RPMI7951 (cell line): ENCODE measurements around the gene WDR26. TPM values are rescaled to one million over a fixed set of nuclear protein-coding genes. Genes with fewer than 3 reads are reported as not detected.
"Not testable (repeated sequence)": the region's sequence is repeated elsewhere in the genome, so short reads cannot be mapped to it uniquely, and the experiment has no call there.

Source experiments
- DNase-seq: peaks from one replicate; pipeline ENCODE4 v3.0.0-alpha.2; 2012; ENCODE audit warnings: low read depth
- total RNA-seq: library from RNA; depleted of rRNA; stranded (reverse); fragments of >200 nt; shearing (Covaris generic); gene quantifications from 2 replicates; pipeline ENCODE4 v1.2.3, GENCODE V29; 2014; rRNA removed

Gene WDR26
- 22.0 and 26.1 TPM in 2 replicates for total RNA-seq

GRCh38 chr1:224434691-224435317 lies at the start of gene WDR26:
TSS of gene WDR26 (minus strand) at chr1:224434797.
- peak; percentile 77 for DNase-seq

- not testable (repeated sequence) for DNase-seq
Measured at GRCh38 chr1:224483206-224483605, 48.6 kb upstream of the WDR26 start.

GRCh38 chr1:224482619-224483018 lies 48.0 kb upstream of the WDR26 start:
- no peak for DNase-seq

GRCh38 chr1:224481601-224482000 lies 47.0 kb upstream of the WDR26 start:
- DNase-seq, result no peak

GRCh38 chr1:224480888-224481459 lies 46.4 kb upstream of the WDR26 start:
- not testable (repeated sequence) for DNase-seq

GRCh38 chr1:224480200-224480599 lies 45.6 kb upstream of the WDR26 start:
- DNase-seq, result not testable (repeated sequence)

- no peak for DNase-seq
Measured at GRCh38 chr1:224472806-224473205, 38.2 kb upstream of the WDR26 start.

- DNase-seq, result no peak
Measured at GRCh38 chr1:224466154-224466553, 31.6 kb upstream of the WDR26 start.

- no peak for DNase-seq
Measured at GRCh38 chr1:224459966-224460365, 25.4 kb upstream of the WDR26 start.

- DNase-seq, result no peak
Measured at GRCh38 chr1:224458996-224459395, 24.4 kb upstream of the WDR26 start.

- DNase-seq, result no peak
Measured at GRCh38 chr1:224458296-224458695, 23.7 kb upstream of the WDR26 start.

- no peak for DNase-seq
Measured at GRCh38 chr1:224457782-224458144, 23.2 kb upstream of the WDR26 start.

GRCh38 chr1:224456637-224456953 lies 22.0 kb upstream of the WDR26 start:
- no peak for DNase-seq

- DNase-seq, result no peak
Measured at GRCh38 chr1:224454402-224455055, 19.9 kb upstream of the WDR26 start.

GRCh38 chr1:224450561-224451350 lies 16.2 kb upstream of the WDR26 start:
- DNase-seq, result peak; percentile 42

- DNase-seq, result no peak
Measured at GRCh38 chr1:224450159-224450558, 15.6 kb upstream of the WDR26 start.

GRCh38 chr1:224448453-224449017 lies 13.9 kb upstream of the WDR26 start:
- no peak for DNase-seq

- DNase-seq, result no peak
Measured at GRCh38 chr1:224447971-224448370, 13.4 kb upstream of the WDR26 start.

GRCh38 chr1:224447251-224447650 lies 12.7 kb upstream of the WDR26 start:
- peak; percentile 78 for DNase-seq

- no peak for DNase-seq
Measured at GRCh38 chr1:224438989-224439388, 4.4 kb upstream of the WDR26 start.

GRCh38 chr1:224435999-224436398 lies 1.4 kb upstream of the WDR26 start:
- no peak for DNase-seq

- DNase-seq, result peak; percentile 53
Measured at GRCh38 chr1:224435318-224435763, 744 bp upstream of the WDR26 start.
